Activated CD4-positive, alpha-beta T cell treated with anti-CD3 and anti-CD28 coated beads, Interleukin-2, amount 50 U/mL, for 4 hours (primary cell): ENCODE measurements around the gene CLDN16.

Source experiments
- DNase-seq, 2 experiments: peaks; one replicate each; pipeline ENCODE4 v3.0.0-alpha.2; 2020

CLDN16 gene

GRCh38 chr3:190444006-190444405 is 56.0 kb downstream of the CLDN16 start:
- no peak for DNase-seq

- no peak for DNase-seq
Observed at GRCh38 chr3:190444576-190445145, 56.7 kb downstream of the CLDN16 start.

GRCh38 chr3:190446573-190447279 is 58.8 kb downstream of the CLDN16 start:
- DNase-seq: no peak

- no peak for DNase-seq
Observed at GRCh38 chr3:190448256-190448655, 60.3 kb downstream of the CLDN16 start.

GRCh38 chr3:190449801-190450200 is 61.8 kb downstream of the CLDN16 start, which contains the start of gene TMEM207:
TSS of gene TMEM207 (minus strand) at chr3:190449901. CDS start at chr3:190449809, 92 bp downstream.
- DNase-seq: no peak

- no peak for DNase-seq
Observed at GRCh38 chr3:190455828-190456227, 67.9 kb downstream of the CLDN16 start.

GRCh38 chr3:190456770-190457169 is 68.8 kb downstream of the CLDN16 start:
- no peak for DNase-seq

- DNase-seq: no peak
Observed at GRCh38 chr3:190458040-190458439, 70.1 kb downstream of the CLDN16 start.
